Middle frontal gyrus (tissue), 1 donor: ENCODE data around the gene PTPRM.
"Not testable (repeated sequence)": the region's sequence is repeated elsewhere in the genome, so short reads cannot be mapped to it uniquely, and the experiment has no call there.

Experiments
- DNase-seq: peaks from one replicate; pipeline ENCODE4 v3.0.0-alpha.2; 2015; ENCODE audit warnings: low spot score; ENCODE audit errors: extremely low spot score

PTPRM gene

DNA sequence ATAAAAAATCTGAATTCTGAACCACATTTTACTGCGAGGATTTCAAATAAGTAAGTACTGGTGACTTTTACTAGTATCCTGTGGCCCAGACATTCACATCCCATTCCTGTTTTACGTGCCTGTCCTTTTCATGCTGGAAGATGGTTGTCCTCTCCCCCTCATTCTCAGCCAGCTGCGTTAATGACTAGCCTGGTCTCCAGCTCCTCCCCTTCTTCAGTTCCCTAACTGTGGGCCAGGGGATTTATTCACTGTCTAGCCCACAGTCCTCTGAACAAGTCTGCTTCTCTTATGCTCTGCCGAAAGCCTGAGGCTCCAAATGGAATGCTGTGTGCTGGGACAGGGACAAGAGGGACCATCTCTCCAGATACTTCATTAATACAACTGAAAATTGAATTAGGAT lies 373.9 kb downstream of the PTPRM start:
- no peak for DNase-seq

DNA sequence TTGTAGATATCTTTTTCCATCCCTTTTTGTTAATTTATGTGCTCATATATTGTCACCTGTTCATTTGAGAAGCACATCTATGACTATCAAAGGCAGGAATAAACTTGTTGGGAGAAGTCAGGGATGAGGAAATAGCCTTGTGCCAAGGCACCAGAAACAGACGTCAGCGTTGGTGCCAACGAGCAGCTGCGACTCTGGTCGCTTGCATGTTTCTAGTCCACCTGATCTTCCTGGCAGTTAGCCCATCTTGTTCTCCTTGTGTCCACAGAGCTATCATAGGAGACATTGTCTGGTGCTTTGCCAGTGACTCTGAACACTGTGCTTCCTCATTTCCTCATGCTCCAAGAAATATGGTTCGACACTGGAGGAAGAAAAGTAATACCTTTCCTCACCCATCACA lies 374.4 kb downstream of the PTPRM start:
- DNase-seq = no peak

DNA sequence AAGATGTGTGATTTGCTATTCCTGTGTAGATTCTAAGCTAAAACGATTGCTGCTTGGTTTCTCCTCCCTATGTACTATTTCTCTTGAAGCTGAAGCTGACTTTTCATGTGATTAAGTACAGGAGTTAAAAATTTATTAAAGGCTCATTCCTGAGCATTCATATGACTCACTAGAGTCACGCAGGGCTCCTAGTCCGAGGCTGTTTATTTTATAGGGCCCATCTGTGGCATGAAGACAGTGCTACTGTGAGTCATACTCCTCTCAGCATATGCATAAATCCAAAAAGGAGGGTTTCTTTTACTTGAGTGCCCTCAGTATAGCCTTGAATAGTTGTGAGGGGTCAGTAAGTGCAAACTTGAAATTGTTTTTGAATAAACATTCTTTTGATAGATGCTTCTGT lies 378.8 kb downstream of the PTPRM start:
- DNase-seq = no peak

DNA sequence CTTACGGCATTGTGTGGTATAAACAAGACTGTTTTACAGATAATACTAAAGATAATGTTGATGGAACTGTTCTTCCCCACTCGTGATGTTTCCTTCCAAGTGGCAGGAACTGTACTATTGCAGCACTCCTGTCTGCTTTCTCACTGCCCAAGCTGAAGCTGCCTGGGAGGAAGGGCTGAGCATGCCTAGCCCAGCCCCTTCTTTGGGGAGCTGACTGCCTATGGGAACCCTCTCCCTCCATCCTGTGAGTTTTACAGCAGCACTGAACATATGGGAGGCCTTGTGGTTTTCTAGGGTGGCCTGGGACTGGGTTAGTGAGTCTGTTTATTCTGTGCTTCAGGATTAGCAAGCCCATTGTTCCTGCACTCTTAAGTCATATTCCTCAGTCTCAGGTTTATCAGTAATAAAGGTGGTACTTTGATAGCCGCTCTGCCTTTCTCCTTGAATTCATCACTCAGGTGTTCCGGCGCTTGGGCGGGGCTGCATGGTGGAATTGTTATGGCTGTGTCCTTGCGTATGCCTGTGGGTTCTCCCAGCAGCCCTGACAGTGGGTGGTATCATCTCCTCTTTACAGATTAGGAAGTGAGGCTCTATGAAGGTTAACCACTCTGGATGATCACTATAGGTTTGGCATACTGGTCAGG lies 379.7 kb downstream of the PTPRM start:
- no peak for DNase-seq

DNA sequence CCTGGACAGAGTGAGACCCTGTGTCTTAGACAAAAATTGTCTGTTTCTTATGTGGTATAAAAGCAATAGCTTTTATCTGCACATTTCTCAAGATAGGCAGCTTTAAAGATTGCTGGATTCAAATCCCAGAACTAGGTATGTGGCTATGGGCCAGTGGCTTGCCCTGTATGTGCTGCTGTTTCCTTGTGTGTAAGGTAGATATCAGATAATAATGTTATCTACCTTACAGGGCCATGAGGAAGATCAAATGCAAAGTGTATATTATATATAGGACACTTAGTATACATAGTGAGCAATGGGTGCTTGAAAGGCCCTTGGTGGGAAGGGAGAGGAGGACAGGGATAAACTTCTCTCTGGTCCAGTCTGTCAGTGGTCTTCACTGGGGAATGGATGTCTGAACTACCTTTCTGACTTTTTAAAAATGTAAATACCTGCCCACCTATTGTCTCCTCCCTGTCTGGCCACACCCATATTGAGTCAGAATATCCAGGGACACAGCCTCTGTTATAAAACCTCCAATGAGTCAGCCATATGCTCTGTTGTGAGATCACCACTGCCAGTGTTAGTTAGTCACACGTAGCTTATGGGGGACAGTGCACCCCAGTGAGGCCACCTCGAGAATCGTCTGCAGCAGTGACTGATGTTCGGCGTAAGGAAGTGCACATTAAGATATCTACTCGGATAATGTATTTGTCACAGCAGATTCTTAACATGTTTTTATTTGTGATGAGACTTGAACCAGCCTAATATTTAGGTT lies 383.4 kb downstream of the PTPRM start:
- no peak for DNase-seq

DNA sequence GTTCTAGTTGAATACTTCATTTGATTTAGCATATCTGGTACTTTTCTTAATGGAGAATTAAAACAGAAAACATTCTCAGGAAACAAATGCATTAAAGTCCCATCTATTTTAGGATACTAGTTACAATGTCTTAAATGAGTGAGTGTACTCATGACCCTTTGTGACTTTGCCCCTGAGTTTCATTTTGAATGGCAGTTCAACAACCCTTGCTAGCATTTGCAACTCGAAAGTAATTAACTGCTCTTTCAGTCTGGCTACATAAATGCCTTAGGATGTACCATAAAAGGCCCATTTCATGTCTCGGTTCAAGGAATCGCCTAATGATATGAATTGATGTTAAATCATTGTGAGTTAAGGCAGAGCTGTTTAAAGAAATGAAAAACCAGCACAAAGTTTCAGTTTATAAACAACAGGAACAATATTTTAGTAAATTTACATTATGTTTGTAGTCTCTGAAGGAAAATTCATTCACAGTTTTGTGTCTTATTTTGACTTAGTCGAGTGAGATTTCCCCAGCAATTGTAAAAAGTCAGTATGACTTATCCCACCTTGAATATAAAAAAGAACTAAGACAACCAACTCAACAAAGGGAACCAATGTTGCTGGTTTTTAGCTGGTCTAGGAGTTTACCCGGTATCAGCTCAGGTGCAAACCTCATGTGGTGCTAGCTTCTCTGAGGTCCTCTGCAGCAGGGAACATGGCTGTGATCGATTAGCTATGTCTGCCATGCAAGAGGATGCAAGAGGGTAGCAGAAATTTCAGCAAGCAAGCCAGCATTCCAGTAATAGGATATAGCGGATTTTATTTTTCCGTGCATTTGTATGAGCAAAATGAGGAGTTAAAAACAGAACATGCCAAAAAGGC lies 386.2 kb downstream of the PTPRM start:
- no peak for DNase-seq

DNA sequence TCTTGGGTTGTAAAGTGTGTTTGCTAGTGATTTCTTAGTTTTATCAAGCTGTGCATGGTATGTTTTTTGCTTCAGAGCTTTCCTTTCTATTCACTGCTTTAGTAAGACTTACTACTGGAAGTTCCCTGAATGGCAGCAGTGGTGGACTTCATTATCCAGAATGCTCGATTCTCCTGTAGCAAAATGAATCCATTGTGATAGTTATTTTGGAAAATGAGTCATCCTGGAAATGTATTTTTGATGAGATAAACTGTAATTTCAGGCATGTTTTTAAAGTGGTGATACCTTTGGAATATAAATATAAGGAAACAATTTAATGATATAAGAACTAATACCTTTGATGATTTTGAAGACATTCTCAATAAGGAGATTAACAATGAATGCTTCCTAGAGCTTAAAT lies 387.1 kb downstream of the PTPRM start:
- no peak for DNase-seq

DNA sequence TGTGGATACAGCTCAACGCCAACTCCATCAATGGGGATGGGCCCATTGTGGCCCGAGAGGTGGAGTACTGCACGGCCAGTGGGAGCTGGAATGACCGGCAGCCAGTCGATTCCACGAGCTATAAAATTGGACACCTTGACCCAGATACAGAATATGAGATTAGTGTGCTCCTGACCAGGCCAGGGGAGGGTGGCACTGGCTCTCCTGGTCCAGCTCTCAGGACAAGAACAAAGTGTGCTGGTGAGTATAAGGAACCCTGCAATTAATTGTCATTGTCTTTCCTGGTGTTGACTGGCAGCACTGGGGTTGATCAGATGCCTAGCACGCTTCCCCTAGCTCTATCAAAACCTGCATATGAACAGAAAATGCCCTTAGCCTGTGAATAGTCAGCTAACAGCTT lies 388.1 kb downstream of the PTPRM start:
- DNase-seq = no peak

DNA sequence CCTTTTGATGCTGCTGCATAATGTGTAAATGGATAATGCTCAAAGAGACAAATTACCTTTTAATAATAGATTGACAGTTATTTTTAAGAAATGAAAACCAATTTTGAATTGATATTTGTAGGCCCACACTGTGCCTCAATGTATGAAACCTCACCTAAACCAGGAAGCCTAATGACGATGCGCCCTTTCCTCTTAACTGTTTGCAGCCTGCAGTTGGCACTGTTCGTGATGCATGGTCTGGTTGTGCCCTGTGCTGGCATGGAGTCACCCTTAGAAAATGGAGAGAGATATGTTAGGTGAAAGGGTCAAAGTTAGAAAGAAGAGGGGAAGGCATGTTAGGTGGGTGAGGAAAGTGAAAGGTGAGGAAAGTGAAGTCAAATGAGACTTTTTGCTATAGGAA lies 390.2 kb downstream of the PTPRM start:
- DNase-seq = no peak

DNA sequence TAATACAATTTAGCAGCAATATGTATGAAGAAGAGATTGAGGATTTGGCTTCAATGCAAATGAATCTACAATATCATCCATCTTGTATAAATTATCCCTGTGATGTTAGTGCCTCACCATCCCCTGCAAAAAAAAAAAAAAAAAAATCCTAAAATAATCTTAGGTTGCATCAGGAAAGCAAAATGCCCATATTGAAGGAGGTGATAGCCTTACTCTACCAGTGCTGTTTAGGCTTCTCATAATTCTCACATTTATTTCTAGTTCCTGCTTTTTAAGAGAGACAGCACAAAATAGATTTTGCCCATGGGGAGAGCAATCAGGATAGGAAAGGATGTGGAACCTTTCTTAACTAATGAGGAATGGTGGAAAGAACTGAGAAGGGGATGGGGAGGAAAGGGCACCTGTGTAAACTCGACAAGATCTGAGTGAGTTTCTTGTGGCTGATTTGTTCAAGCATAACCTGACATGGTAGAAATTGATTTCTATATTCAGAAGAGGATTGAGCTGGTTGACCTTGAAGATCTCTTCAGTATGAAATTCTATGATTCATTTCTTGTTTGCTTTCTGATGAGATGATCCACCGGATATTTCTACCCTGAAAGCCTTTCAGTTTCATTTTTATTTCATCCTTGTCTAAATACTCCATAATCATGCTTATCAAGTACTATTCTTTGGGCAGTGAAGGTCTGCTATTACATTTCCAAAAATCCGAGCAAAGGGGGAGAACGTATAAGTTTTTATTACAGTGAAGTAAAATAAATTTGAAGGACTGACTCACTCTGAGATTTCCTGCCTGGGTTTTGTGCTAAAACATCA lies 391.2 kb downstream of the PTPRM start:
- DNase-seq = no peak

DNA sequence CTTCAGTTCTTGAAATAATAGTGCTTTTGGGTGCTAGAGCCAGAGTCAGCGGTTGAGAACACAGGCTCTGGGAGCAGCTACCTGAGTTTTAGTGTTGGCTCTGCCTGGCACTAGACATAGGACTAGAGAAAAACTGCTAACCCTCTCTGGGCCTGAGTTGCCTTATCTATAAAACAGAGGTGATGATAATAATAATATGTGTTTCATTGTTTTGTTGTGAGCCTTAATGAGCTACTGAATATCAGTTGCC lies 391.7 kb downstream of the PTPRM start:
- no peak for DNase-seq

DNA sequence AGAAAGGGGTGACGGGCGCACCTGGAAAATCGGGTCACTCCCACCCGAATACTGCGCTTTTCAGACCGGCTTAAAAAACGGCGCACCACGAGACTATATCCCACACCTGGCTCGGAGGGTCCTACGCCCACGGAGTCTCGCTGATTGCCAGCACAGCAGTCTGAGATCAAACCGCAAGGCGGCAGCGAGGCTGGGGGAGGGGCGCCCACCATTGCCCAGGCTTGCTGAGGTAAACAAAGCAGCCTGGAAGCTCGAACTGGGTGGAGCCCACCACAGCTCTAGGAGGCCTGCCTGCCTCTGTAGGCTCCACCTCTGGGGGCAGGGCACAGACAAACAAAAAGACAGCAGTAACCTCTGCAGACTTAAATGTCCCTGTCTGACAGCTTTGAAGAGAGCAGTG lies 399.6 kb downstream of the PTPRM start:
- not testable (repeated sequence) for DNase-seq

DNA sequence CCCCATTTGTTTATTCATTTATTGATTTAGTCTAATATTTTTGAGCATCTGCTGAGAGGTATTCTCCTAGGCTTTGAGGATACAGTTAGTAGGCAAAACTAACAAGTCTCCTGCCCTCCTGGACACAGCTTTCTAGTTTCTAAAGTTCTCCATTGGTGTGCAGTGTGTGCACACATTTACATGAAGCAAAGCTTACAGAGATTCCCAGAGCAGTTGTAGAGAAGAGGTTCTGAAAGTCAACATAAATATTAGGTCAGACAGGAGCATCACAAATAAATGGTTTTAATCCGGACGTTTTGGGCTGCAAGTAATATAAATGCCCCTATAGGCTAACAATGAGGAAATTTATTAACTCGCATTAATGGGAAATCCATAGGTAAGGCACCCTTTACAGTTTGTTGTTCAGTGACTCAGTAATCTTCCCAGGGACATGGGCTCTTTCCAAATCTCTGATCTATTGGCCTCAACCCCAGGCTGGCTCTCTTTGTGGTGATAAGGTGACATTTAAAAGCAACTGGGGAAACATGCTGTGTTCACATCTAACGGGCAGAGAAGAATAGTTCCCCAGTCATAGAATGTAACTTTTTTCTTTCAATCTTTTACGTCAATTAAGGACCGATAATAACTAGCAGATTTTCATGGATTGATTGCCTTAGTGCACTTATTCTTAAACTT lies 407.2 kb downstream of the PTPRM start:
- DNase-seq = no peak

DNA sequence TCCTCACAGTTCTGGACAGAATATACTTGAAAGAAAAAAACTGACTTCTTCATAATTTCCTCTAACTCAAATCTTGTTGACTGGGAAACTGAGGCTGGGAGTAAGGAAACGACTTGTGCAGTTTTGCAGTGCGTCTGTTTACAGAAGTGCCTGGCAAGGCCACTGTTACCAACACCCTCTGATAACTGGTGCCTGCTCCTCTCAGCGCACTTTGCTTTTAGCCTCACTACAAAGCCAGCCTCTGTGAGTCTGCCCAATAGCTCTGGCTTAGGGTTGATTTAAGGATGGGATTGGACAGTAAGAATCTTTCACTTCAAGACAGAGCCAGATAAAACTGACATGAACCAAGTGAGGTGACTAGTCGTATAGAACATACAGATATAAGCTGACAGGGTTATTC lies 410.8 kb downstream of the PTPRM start:
- DNase-seq = no peak

DNA sequence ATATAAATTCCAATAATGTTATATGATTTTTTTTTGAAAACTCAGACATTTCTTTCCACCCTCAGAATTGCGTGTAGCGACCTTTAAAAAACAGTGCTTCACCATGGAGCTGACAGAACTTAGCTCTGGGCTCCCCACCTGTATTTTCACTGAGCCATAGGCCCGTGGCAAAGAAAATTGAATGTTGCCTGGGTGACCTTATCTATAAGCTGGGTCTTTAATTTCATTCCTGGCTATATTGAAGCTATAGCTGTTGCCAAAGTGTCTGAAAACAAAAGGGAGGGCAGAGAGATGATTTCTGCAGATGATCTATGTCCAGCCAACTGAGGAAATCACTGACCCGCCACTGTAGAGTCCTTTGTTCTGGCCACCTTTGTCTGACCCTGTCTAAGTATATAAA lies 411.7 kb downstream of the PTPRM start:
- no peak for DNase-seq

DNA sequence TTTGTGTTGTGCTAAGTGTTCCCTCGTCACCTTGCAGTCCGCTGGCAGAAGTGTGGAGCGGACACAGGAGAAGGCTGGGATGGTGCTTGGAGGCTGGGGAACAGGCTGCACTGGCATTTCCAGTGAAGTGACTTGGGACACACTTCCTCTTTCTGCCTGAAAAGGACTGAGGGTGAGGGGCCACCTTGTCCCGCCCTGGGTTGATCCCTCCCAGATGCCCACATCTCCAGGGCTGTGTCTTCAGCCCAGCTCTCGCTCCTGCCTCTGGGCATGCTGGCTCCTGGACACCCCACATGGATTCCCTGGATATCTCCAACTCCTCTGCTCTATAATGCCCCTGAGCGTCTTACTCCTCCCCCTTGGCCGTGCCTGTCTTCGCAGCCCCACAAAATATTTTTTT lies 412.6 kb downstream of the PTPRM start:
- no peak for DNase-seq

DNA sequence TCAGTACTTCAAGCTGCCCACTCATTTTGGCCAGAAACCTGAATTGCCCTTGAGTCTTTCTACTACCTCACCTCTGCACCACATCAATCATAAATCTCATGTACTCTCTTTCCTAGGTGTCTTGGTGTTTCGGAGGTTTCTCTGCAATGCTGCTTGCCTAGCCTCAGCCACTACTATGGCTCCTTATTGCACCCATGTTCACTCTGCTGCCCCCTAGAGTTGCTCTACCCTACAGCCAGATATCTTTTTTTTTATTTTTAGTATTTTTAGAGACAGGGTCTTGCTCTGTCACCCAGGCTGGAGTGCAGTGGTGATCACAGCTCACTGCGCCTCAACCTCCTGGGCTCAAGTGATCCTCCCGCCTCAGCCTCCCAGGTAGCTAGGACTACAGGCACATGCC lies 413.0 kb downstream of the PTPRM start:
- no peak for DNase-seq

DNA sequence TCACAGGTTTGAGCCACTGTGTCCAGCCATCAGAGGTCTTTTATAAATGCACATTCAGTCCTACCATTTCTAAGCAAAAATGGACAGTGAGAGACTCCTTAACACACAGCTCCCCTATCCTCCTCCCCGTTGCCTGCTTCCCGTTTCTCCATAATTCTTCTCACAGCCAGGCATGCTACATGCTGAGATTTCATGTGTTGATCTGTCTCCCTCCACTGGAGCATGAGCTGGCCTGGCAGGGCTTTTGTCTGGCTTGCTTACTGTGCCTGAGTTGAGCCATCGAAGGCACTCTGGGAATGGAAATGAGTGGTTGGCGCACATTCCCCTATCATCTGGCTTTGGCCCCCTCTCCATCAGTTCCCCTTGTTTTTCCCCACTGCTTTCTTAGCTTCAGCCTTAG lies 413.5 kb downstream of the PTPRM start:
- no peak for DNase-seq

DNA sequence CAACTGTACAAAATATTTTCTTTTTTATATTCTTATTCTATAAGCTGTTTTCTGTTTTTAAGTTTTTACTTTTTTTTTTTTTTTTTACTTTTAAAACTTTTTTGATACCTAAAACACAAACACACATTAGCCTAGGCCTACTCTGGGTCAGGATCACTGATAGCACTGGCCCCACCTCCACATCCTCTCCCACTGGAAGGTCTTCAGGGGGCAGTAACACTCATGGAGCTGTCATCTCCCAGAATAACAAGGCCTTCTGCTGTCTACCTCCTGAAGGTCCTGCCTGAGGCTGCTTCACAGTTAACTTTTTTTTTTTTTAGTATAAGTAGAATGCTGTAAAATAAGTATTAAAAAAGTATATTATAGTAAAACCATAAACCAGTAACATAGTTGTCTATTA lies 415.1 kb downstream of the PTPRM start:
- no peak for DNase-seq

DNA sequence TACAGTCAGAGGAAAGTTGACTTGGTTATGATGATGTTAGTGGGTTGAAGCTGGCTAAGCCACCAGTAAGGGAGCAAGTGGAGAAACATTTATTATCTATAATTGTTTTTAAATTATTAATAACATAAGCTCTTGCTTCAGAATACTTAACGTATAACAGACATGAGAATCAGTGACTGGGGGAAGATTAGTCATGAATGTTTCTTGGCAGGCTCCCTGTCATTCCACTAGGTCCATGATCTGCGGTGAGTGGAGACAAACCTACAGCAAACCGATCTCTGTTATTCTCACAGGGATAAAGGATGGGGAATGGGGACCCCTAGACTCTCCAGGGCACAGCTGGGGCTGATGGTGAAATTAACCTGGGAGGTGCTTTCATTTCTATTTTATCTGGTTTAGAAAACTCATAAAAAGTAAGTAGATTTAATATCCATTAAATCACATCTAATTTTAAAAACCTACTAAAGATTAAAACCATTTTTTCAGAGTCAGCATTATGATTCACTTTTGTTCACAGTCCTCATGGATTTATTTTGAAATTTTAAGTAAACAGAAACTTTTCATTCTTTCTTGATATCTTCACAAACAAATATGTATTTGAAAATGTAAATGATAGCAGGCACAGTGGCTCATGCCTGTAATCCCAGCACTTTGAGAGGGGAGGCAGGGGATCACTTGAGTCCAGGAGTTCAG lies 420.3 kb downstream of the PTPRM start:
- no peak for DNase-seq

DNA sequence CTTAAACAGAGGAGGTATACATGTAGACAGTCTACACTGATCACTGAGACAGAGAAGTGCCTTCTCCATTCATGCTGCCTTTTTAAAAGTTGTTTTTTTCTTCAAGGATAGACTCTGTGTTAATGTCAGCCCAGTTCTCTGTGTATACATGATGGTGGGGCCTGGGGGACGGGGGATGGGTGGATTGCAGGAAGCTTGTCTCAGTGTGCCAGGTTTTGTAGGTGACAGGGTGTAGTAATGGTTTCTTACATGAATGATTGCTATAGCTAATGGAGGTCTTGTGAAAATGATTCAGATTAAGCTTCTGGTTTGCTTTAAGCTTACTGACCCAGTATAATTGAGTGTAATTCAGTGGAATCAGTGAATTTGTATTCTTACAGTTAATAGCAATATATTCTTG lies 423.6 kb downstream of the PTPRM start:
- DNase-seq = no peak
